ENCODE results near the gene TACR3.
"Not testable (repeated sequence)": the region's sequence is repeated elsewhere in the genome, so short reads cannot be mapped to it uniquely, and the experiment has no call there.

The TACR3 gene

DNA sequence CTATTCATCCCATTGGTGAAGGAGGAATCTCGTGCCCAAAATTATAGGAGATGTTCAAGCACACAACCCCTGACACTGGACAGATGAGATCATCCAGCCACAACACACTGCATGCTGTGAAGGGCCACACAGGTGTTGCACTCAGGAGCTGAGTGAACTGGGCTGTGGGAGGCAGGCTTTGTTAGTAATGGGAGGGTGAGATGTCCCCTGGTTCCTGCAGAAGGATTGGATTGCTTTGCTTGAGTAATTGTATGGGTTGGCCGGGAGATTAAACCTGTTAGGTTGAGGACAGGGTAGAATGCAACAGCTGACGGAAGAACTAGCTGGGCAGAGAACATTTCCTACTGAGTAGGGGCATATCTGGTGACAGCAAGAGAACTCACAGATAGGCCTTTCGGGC, 152.2 kb downstream of the TACR3 start:
- no peak for TF ChIP-seq CTCF (IDR thresholded peaks at IDR 0.05; ENCODE audit: low read depth, low read length)
- H3K36me3 ChIP-seq: no peaks in the 10 kb centered on the region
- peak overlapping the region; percentile 73 for H3K27ac ChIP-seq

GRCh38 chr4:103559178-103559577, 160.6 kb downstream of the TACR3 start:
- not testable (repeated sequence) for H3K27me3 ChIP-seq (ENCODE audit: insufficient read depth, low read depth, severe bottlenecking); H3K4me3 ChIP-seq (ENCODE audit: low read depth, low read length); DNase-seq; H3K36me3 ChIP-seq; H3K9me3 ChIP-seq (ENCODE audit: severe bottlenecking); H3K27ac ChIP-seq

More for the DNA sequence above, 152.2 kb downstream of the TACR3 start:
- Histone ChIP-seq H3K27me3 (ENCODE audit: insufficient read depth, low read depth, severe bottlenecking) (no peaks in the 10 kb centered on the region), H3K4me3 (ENCODE audit: low read depth, low read length) (peak overlapping the region; percentile 44), H3K9me3 (ENCODE audit: severe bottlenecking) (no peaks in the 10 kb centered on the region)
- DNase-seq: peak; percentile 93

Data from WERI-Rb-1 (cell line).